OCI-LY7 (cell line): ENCODE data around the gene HEPACAM.

Experiments
- EZH2phosphoT487 ChIP-seq: fragments of 200-600 bp; sonication (generic); IDR thresholded peaks from 2 replicates; pipeline ENCODE4 v1.6.1; 2018; ENCODE audit warnings: low read depth, borderline replicate concordance, mild to moderate bottlenecking, mixed run types, antibody characterized with exemption, low read length, moderate library complexity, mixed read lengths
- TF ChIP-seq, protein P1 (sequence below): fragments of 200-600 bp; sonication (generic); conservative IDR thresholded peaks from 2 replicates; pipeline ENCODE4 v1.5.1; 2014; ENCODE audit warnings: mild to moderate bottlenecking, antibody characterized with exemption, low read length, moderate library complexity, mixed read lengths

DNA sequence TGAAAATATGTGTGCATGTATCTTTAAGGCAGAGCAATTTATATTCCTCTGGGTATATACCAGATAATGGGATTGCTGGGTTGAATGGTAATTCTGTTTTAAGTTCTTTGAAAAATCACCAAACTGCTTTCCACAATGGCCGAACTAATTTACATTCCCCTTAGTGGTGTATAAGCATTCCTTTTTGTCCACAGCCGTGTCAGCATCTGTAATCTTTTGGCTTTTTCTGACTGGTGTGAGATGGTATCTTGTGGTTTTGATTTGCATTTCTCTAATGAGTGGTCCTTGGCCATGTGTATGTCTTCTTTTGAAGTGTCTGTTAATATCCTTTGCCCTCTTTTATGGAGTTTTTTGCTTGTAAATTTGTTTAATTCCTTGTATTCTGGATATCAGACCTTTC, 42.5 kb upstream of the HEPACAM start:
- TF ChIP-seq, protein P1, sequence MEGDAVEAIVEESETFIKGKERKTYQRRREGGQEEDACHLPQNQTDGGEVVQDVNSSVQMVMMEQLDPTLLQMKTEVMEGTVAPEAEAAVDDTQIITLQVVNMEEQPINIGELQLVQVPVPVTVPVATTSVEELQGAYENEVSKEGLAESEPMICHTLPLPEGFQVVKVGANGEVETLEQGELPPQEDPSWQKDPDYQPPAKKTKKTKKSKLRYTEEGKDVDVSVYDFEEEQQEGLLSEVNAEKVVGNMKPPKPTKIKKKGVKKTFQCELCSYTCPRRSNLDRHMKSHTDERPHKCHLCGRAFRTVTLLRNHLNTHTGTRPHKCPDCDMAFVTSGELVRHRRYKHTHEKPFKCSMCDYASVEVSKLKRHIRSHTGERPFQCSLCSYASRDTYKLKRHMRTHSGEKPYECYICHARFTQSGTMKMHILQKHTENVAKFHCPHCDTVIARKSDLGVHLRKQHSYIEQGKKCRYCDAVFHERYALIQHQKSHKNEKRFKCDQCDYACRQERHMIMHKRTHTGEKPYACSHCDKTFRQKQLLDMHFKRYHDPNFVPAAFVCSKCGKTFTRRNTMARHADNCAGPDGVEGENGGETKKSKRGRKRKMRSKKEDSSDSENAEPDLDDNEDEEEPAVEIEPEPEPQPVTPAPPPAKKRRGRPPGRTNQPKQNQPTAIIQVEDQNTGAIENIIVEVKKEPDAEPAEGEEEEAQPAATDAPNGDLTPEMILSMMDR, result no peak
- no peak for TF ChIP-seq EZH2phosphoT487
